ENCODE data around the gene PSMC6. TPM values are rescaled to one million over a fixed set of nuclear protein-coding genes. Genes with fewer than 3 reads are reported as not detected.

PSMC6 gene
- total and polyA plus RNA-seq, 12 donors, result 78.5 to 99.4 (median 89.1) TPM

DNA sequence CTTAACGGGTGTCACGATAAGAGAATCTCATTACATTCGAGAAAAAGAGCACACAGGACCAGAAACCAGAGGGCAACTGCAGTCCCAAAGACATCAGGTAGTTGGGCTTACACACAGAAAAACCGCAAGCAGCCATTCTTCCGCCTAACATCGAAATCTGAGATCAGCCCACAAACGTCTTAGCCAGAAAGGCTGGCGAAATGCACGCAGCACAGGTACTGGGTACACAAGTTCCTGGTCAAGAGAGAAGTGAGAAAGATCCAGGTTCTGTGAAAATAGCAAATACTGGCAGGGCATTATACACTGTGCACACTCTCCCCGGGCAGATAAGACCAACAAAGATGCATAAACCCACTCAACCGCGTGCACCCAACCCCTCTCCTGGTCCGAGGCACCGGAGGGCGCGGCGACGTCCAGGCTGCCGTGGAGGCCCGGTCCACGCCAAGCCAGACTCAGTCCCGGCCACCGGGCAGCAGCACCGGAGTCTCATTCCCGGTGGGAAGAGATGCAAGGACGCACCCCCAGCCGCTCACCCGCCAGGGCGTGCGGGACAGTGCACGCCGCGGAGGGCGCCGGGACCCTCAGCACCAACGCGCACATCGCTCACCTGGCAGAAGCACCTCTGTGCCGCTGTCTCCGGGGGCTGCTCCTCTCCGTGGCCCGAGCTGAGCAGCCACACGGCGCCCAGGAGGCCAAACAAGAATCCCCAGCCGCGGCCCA lies 12.1 kb upstream of the PSMC6 start:
- Histone ChIP-seq H3K4me3 (peak overlapping the region; percentile 75 to 100 (median 96)), H3K36me3 (peaks cover 0 to 3% (median 0%) of the 10 kb centered on the region in 9 donors), H3K4me1 (peaks cover 0 to 63% (median 36%) of the 10 kb centered on the region in 9 donors), H3K27me3 (no peaks in the 10 kb centered on the region), H3K9me3 (no peaks in the 10 kb centered on the region), H3K27ac (peak overlapping the region; percentile 82 to 100 (median 97))
- intact Hi-C loops (cut with DNase I), result loop anchor here in 2 of 10 donors (10.0 kb wide), 1 partner anchor 140 kb away; the partner anchor contains the start of genes GPR137C (in 2 of the 2) and TXNDC16 (in 2 of the 2)
- WGBS, 2 donors, result 1% methylated on average over 39 to 46 of the region's 46 CpGs
- TF ChIP-seq, protein P1, sequence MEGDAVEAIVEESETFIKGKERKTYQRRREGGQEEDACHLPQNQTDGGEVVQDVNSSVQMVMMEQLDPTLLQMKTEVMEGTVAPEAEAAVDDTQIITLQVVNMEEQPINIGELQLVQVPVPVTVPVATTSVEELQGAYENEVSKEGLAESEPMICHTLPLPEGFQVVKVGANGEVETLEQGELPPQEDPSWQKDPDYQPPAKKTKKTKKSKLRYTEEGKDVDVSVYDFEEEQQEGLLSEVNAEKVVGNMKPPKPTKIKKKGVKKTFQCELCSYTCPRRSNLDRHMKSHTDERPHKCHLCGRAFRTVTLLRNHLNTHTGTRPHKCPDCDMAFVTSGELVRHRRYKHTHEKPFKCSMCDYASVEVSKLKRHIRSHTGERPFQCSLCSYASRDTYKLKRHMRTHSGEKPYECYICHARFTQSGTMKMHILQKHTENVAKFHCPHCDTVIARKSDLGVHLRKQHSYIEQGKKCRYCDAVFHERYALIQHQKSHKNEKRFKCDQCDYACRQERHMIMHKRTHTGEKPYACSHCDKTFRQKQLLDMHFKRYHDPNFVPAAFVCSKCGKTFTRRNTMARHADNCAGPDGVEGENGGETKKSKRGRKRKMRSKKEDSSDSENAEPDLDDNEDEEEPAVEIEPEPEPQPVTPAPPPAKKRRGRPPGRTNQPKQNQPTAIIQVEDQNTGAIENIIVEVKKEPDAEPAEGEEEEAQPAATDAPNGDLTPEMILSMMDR (IDR thresholded peaks at IDR 0.05), result peak in 1 of 9 donors; percentile 5
- peak; percentile 19 to 66 (median 40) for ATAC-seq
- DNase-seq, result peak in 1 of 2 donors; percentile 35

DNA sequence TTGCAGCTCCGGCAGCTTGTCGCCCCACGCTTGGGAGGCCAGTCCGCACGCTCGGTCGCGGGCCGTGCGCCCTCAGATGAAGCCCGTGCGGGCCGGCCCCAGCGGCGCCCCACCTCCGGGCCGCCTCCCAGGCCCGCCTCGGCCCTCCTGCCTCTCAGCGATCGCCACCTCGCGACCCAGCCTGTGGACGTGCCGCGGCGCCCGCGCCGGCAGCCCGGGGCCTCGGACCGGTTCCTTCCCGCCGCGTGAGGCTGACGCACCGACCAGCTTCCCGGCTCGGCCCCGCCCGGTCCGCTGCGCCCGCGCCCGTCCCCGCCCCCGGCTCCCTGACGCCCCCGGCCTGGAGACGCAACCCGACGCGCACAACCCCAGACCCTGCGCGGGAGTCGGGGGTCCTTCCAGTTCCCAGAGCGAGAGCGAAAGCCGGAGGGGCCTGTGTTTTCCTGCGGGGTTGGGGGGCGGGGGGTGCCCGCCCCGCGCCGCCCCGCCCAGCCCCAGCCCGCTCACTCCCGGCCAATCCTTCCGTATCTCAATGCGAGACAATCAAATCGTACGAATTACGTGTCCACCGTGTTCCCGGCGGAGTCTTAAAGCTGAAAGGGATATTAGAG lies 11.4 kb upstream of the PSMC6 start, which contains the start of gene ERO1A:
ERO1A (minus strand) TSS at position 78 of the 611 bp plus-strand sequence; CDS start at position 1, 77 bp downstream.
- intact Hi-C loops (cut with DNase I), result loop anchor here in 2 of 10 donors (10.0 kb wide), 1 partner anchor 141 kb away; the partner anchor contains the start of genes GPR137C (in 2 of the 2) and TXNDC16 (in 2 of the 2)
- DNase-seq, result peak; percentile 82 to 87
- peak within 1 kb of the TSS; percentile 82 to 100 (median 97) for H3K27ac ChIP-seq
- H3K4me1 ChIP-seq, result peaks cover 0 to 61% (median 39%) of the 10 kb centered on the region in 9 donors
- H3K27me3 ChIP-seq, result no peaks in the 10 kb centered on the region
- no peaks in the 10 kb centered on the region for H3K9me3 ChIP-seq
- peak; percentile 89 to 97 (median 96) for ATAC-seq
- no peaks in the 10 kb centered on the region for H3K36me3 ChIP-seq
- TF ChIP-seq, protein P1 (IDR thresholded peaks at IDR 0.05), result peak in 3 of 9 donors; percentile 27 to 43 (median 31)
- peak within 1 kb of the TSS; percentile 75 to 100 (median 96) for H3K4me3 ChIP-seq
- 0 to 1% methylated on average over 74 to 78 of the region's 78 CpGs for WGBS, 2 donors

DNA sequence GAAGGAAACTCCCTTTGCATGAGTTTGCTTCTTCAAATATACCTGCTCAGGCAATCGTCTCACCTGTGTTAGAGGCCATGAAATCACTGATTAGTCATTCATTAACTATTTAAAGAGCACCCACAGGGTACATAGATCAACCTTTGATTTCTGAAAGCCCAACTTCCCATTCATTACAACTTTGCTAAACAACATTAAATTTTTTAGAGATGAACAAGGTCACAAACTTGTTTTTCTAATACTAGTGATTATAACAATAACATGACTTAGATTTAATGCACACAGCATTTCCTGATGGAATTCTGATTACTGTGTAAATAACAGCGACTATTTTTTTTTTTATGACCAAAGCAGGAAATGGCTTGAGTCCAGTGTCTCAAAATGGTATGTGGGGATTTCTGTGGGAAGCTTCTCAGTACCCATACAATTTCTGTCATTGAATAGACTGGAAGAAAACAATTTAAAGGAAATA lies 6.3 kb upstream of the PSMC6 start:
- peak overlapping the region in 8 of 10 donors; percentile 11 to 62 (median 44) for H3K27ac ChIP-seq
- WGBS, 2 donors, result 28 to 44% methylated on average over 2 of the region's 2 CpGs

More for the DNA sequence above, 6.3 kb upstream of the PSMC6 start:
- TF ChIP-seq, protein P1 (IDR thresholded peaks at IDR 0.05), result no peak
- DNase-seq (no peak), ATAC-seq (peak in 2 of 8 donors; percentile 21 to 52)
- Histone ChIP-seq H3K36me3 (no peaks in the 10 kb centered on the region), H3K4me3 (no peak overlapping the region), H3K4me1 (peaks cover 0 to 38% (median 7%) of the 10 kb centered on the region in 9 donors), H3K9me3 (no peaks in the 10 kb centered on the region), H3K27me3 (no peaks in the 10 kb centered on the region)
- intact Hi-C loops (cut with DNase I), result loop anchor here in 1 of 10 donors (10.0 kb wide), 1 partner anchor 146 kb away; the partner anchor contains the start of genes GPR137C and TXNDC16

All from heart right ventricle (tissue), 16 donors.